NCI-H82 treated with DMSO at 0.1 percent for 48 hours (cell line): ENCODE results near the gene LAMB4.

ENCODE experiments used
- DNase-seq: peaks from one replicate; lab custom pipeline; 2025; ENCODE audit not compliant: unreplicated experiment; lab: John Stamatoyannopoulos, UW

LAMB4 gene

GRCh38 chr7:108142180-108142579 is 12.0 kb upstream of the LAMB4 start:
- DNase-seq, result no peak

GRCh38 chr7:108140671-108141070 is 10.5 kb upstream of the LAMB4 start:
- no peak for DNase-seq

- DNase-seq, result no peak
Observed at GRCh38 chr7:108138911-108139310, 8.8 kb upstream of the LAMB4 start.

- DNase-seq, result no peak
Observed at GRCh38 chr7:108137993-108138392, 7.8 kb upstream of the LAMB4 start.

- no peak for DNase-seq
Observed at GRCh38 chr7:108137040-108137439, 6.9 kb upstream of the LAMB4 start.

- no peak for DNase-seq
Observed at GRCh38 chr7:108136191-108136688, 6.1 kb upstream of the LAMB4 start.

- DNase-seq, result no peak
Observed at GRCh38 chr7:108135446-108136190, 5.5 kb upstream of the LAMB4 start.

- no peak for DNase-seq
Observed at GRCh38 chr7:108134486-108134885, 4.3 kb upstream of the LAMB4 start.

- DNase-seq, result peak; percentile 93
Observed at GRCh38 chr7:108132551-108133265, 2.5 kb upstream of the LAMB4 start.

GRCh38 chr7:108129018-108129965 is 869 bp downstream of the LAMB4 start:
- DNase-seq, result no peak

GRCh38 chr7:108128514-108128913 is 1.6 kb downstream of the LAMB4 start:
- no peak for DNase-seq

- DNase-seq, result no peak
Observed at GRCh38 chr7:108127461-108127860, 2.7 kb downstream of the LAMB4 start.

- no peak for DNase-seq
Observed at GRCh38 chr7:108124820-108125219, 5.3 kb downstream of the LAMB4 start.

GRCh38 chr7:108122181-108122580 is 8.0 kb downstream of the LAMB4 start:
- no peak for DNase-seq

- no peak for DNase-seq
Observed at GRCh38 chr7:108120933-108121332, 9.2 kb downstream of the LAMB4 start.

- no peak for DNase-seq
Observed at GRCh38 chr7:108120196-108120595, 10.0 kb downstream of the LAMB4 start.

GRCh38 chr7:108118959-108119358 is 11.2 kb downstream of the LAMB4 start:
- DNase-seq, result no peak

- DNase-seq, result no peak
Observed at GRCh38 chr7:108114117-108114841, 15.9 kb downstream of the LAMB4 start.

- no peak for DNase-seq
Observed at GRCh38 chr7:108112683-108113082, 17.5 kb downstream of the LAMB4 start.

- peak; percentile 13 for DNase-seq
Observed at GRCh38 chr7:108109221-108109908, 20.8 kb downstream of the LAMB4 start.
